WERI-Rb-1 (cell line): Measurements from ENCODE around the gene SIVA1.

Source experiments
- DNase-seq: peaks from one replicate; pipeline ENCODE4 v3.0.0-alpha.2; 2020
- H3K27ac ChIP-seq: fragments of 250-450 bp; sonication (Bioruptor Pico); 2 replicates; pipeline ENCODE4 v1.5.1; 2020; ENCODE audit warnings: mild to moderate bottlenecking, moderate library complexity
- H3K27me3 ChIP-seq: fragments of 250-450 bp; sonication (Bioruptor Pico); 2 replicates; pipeline ENCODE4 v1.5.1; 2021; ENCODE audit warnings: mild to moderate bottlenecking, low read depth, moderate library complexity; ENCODE audit not compliant: insufficient read depth, severe bottlenecking
- H3K36me3 ChIP-seq: fragments of 250-450 bp; sonication (Bioruptor Pico); 2 replicates; pipeline ENCODE4 v1.5.1; 2020; ENCODE audit warnings: mild to moderate bottlenecking, moderate library complexity
- H3K4me3 ChIP-seq: 2 replicates; pipeline ENCODE4 v1.5.1; 2011; ENCODE audit warnings: low read depth, mild to moderate bottlenecking, control low read depth, low read length
- H3K9me3 ChIP-seq: fragments of 250-450 bp; sonication (Bioruptor Pico); 2 replicates; pipeline ENCODE4 v1.5.1; 2021; ENCODE audit warnings: mild to moderate bottlenecking, moderate library complexity; ENCODE audit not compliant: severe bottlenecking
- CTCF ChIP-seq: IDR thresholded peaks from 2 replicates; pipeline ENCODE4 v1.5.1; 2011; ENCODE audit warnings: low read depth, mild to moderate bottlenecking, control low read depth, inconsistent platforms, low read length

The SIVA1 gene

GRCh38 chr14:104789752-104790743 lies 37.1 kb downstream of the SIVA1 start:
- Histone ChIP-seq H3K27me3 (no peaks in the 10 kb centered on the region), H3K36me3 (peaks cover 31% of the 10 kb centered on the region), H3K9me3 (no peaks in the 10 kb centered on the region), H3K4me3 (no peak overlapping the region), H3K27ac (no peak overlapping the region)
- no peak for DNase-seq
- TF ChIP-seq CTCF, result no peak

- no peak overlapping the region for H3K27ac ChIP-seq
- DNase-seq, result no peak
- TF ChIP-seq CTCF, result no peak
- peaks cover 31% of the 10 kb centered on the region for H3K36me3 ChIP-seq
- H3K4me3 ChIP-seq, result no peak overlapping the region
- H3K9me3 ChIP-seq, result no peaks in the 10 kb centered on the region
- no peaks in the 10 kb centered on the region for H3K27me3 ChIP-seq
Observed at GRCh38 chr14:104791425-104791824, 38.5 kb downstream of the SIVA1 start.

- Histone ChIP-seq H3K27me3 (no peaks in the 10 kb centered on the region), H3K27ac (no peak overlapping the region), H3K9me3 (no peaks in the 10 kb centered on the region), H3K4me3 (no peak overlapping the region), H3K36me3 (peaks cover 30% of the 10 kb centered on the region)
- DNase-seq, result no peak
- no peak for TF ChIP-seq CTCF
Observed at GRCh38 chr14:104792101-104792884, 39.3 kb downstream of the SIVA1 start.

- no peak for DNase-seq
- TF ChIP-seq CTCF, result no peak
- Histone ChIP-seq H3K27me3 (no peaks in the 10 kb centered on the region), H3K4me3 (no peak overlapping the region), H3K36me3 (peaks cover 24% of the 10 kb centered on the region), H3K27ac (no peak overlapping the region), H3K9me3 (no peaks in the 10 kb centered on the region)
Observed at GRCh38 chr14:104792945-104793702, 40.2 kb downstream of the SIVA1 start.

- Histone ChIP-seq H3K27me3 (no peaks in the 10 kb centered on the region), H3K9me3 (no peaks in the 10 kb centered on the region), H3K36me3 (peaks cover 24% of the 10 kb centered on the region), H3K4me3 (no peak overlapping the region), H3K27ac (no peak overlapping the region)
- DNase-seq, result no peak
- TF ChIP-seq CTCF, result no peak
Observed at GRCh38 chr14:104793703-104793959, 40.7 kb downstream of the SIVA1 start.
